ENCODE data around the gene MARCHF3. TPM values are rescaled to one million over a fixed set of nuclear protein-coding genes. Genes with fewer than 3 reads are reported as not detected.

MARCHF3 gene
- total RNA-seq, 1 experiment from 2014 or later: 16.1 TPM

DNA sequence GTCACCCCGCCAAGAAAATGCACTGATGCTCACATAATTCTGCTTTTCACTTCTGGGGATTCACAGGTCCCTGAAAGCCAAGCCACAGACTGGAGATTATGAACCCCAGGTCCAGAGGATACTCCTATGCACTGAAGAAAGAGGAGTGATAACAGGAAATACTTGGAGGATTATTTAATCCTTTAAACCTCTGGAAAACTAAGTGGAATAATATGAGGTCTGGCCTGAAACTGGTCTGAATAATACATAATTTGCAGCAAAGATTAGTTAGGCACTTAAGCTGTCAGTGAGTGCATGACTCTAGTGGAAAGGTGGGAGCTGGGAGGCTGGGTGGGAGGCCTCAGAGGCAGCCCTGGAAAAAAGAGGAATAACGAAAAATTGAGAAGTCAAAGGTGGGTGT lies 45.7 kb downstream of the MARCHF3 start:
- Mint-ChIP-seq H3K4me1 (peaks cover 34% of the 10 kb centered on the region), H3K27me3 (ENCODE audit: low read depth) (no peaks in the 10 kb centered on the region), H3K9me3 (peaks cover 8% of the 10 kb centered on the region; the same call in 1 of the 2 replicates), H3K36me3 (peaks cover 7% of the 10 kb centered on the region; the same call in 1 of the 2 replicates), H3K27ac (peak overlapping the region; percentile 34; the same call in 1 of the 2 replicates), H3K4me3 (no peak overlapping the region)
- no peak for ATAC-seq
- POLR2A ChIA-PET: no interaction called here
- CTCF ChIA-PET: no interaction called here
- no peak for DNase-seq (ENCODE audit: low spot score)
- TF ChIP-seq EMX1 (CRISPR knock-in tag; IDR thresholded peaks at IDR 0.05) (no peak), STAT6 (CRISPR knock-in tag; conservative IDR thresholded peaks at IDR 0.05; ENCODE audit: low read depth) (no peak), NFYB (CRISPR knock-in tag; conservative IDR thresholded peaks at IDR 0.05; ENCODE audit: low read depth) (no peak), ATF1 (CRISPR knock-in tag; IDR thresholded peaks at IDR 0.05) (no peak), FOXJ3 (CRISPR knock-in tag; IDR thresholded peaks at IDR 0.05; ENCODE audit: borderline replicate concordance) (no peak), GRHL2 (CRISPR knock-in tag; IDR thresholded peaks at IDR 0.05; ENCODE audit: insufficient replicate concordance, severe bottlenecking) (no peak), ZNF416 (CRISPR knock-in tag; IDR thresholded peaks at IDR 0.05) (no peak), NFATC4 (CRISPR knock-in tag; IDR thresholded peaks at IDR 0.05) (no peak), ATF2 (CRISPR knock-in tag; IDR thresholded peaks at IDR 0.05; ENCODE audit: borderline replicate concordance, low read depth) (no peak), ZNF138 (CRISPR knock-in tag; conservative IDR thresholded peaks at IDR 0.05) (no peak), MLX (CRISPR knock-in tag; IDR thresholded peaks at IDR 0.05) (no peak)
- TF ChIP-seq, protein P1, sequence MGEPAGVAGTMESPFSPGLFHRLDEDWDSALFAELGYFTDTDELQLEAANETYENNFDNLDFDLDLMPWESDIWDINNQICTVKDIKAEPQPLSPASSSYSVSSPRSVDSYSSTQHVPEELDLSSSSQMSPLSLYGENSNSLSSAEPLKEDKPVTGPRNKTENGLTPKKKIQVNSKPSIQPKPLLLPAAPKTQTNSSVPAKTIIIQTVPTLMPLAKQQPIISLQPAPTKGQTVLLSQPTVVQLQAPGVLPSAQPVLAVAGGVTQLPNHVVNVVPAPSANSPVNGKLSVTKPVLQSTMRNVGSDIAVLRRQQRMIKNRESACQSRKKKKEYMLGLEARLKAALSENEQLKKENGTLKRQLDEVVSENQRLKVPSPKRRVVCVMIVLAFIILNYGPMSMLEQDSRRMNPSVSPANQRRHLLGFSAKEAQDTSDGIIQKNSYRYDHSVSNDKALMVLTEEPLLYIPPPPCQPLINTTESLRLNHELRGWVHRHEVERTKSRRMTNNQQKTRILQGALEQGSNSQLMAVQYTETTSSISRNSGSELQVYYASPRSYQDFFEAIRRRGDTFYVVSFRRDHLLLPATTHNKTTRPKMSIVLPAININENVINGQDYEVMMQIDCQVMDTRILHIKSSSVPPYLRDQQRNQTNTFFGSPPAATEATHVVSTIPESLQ (CRISPR knock-in tag; IDR thresholded peaks at IDR 0.05): no peak
- TF ChIP-seq, protein P2, sequence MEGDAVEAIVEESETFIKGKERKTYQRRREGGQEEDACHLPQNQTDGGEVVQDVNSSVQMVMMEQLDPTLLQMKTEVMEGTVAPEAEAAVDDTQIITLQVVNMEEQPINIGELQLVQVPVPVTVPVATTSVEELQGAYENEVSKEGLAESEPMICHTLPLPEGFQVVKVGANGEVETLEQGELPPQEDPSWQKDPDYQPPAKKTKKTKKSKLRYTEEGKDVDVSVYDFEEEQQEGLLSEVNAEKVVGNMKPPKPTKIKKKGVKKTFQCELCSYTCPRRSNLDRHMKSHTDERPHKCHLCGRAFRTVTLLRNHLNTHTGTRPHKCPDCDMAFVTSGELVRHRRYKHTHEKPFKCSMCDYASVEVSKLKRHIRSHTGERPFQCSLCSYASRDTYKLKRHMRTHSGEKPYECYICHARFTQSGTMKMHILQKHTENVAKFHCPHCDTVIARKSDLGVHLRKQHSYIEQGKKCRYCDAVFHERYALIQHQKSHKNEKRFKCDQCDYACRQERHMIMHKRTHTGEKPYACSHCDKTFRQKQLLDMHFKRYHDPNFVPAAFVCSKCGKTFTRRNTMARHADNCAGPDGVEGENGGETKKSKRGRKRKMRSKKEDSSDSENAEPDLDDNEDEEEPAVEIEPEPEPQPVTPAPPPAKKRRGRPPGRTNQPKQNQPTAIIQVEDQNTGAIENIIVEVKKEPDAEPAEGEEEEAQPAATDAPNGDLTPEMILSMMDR (IDR thresholded peaks at IDR 0.05): no peak
- TF ChIP-seq, protein P3, sequence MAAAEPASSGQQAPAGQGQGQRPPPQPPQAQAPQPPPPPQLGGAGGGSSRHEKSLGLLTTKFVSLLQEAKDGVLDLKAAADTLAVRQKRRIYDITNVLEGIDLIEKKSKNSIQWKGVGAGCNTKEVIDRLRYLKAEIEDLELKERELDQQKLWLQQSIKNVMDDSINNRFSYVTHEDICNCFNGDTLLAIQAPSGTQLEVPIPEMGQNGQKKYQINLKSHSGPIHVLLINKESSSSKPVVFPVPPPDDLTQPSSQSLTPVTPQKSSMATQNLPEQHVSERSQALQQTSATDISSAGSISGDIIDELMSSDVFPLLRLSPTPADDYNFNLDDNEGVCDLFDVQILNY (CRISPR knock-in tag; IDR thresholded peaks at IDR 0.05): no peak
- TF ChIP-seq, protein P4, sequence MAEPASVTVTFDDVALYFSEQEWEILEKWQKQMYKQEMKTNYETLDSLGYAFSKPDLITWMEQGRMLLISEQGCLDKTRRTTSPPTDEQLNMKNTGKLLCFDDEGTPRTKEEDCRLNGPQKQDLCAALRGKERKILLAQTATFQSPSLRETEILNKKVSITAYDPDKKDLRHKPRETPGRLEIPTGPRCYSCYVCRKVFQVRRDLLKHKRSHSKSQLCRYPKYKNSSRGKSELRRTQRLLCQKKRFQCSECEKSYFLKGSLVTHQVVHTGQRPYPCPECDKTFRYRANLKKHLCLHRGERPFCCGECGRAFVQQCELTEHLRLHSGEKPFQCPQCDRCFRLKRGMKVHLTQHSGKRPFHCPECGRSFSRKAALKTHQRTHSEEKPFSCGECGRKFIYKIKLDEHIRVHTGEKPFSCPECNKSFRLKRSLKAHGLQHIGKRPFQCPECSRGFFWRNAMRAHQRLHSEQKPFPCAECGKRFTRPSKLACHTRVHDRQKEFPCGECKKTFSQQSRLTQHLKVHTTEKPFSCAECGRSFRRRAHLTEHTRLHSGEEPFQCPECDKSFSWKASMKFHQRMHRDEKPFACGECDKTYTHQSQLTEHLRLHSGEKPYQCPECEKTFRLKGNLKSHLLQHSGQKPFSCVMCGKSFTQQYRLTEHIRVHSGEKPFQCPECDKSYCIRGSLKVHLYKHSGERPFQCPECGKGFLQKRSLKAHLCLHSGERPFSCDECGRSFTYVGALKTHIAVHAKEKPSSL (CRISPR knock-in tag; conservative IDR thresholded peaks at IDR 0.05): no peak
- TF ChIP-seq, protein P5, sequence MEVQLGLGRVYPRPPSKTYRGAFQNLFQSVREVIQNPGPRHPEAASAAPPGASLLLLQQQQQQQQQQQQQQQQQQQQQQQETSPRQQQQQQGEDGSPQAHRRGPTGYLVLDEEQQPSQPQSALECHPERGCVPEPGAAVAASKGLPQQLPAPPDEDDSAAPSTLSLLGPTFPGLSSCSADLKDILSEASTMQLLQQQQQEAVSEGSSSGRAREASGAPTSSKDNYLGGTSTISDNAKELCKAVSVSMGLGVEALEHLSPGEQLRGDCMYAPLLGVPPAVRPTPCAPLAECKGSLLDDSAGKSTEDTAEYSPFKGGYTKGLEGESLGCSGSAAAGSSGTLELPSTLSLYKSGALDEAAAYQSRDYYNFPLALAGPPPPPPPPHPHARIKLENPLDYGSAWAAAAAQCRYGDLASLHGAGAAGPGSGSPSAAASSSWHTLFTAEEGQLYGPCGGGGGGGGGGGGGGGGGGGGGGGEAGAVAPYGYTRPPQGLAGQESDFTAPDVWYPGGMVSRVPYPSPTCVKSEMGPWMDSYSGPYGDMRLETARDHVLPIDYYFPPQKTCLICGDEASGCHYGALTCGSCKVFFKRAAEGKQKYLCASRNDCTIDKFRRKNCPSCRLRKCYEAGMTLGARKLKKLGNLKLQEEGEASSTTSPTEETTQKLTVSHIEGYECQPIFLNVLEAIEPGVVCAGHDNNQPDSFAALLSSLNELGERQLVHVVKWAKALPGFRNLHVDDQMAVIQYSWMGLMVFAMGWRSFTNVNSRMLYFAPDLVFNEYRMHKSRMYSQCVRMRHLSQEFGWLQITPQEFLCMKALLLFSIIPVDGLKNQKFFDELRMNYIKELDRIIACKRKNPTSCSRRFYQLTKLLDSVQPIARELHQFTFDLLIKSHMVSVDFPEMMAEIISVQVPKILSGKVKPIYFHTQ (CRISPR knock-in tag; IDR thresholded peaks at IDR 0.05): no peak

Measured in WTC11 (cell line).